ENCODE data around the gene PCMT1. TPM values are rescaled to one million over a fixed set of nuclear protein-coding genes. Genes with fewer than 3 reads are reported as not detected.
"Not testable (repeated sequence)": the region's sequence is repeated elsewhere in the genome, so short reads cannot be mapped to it uniquely, and the experiment has no call there.

Gene PCMT1
- total and polyA plus RNA-seq, 12 donors, result 15.9 to 113 (median 61.4) TPM

DNA sequence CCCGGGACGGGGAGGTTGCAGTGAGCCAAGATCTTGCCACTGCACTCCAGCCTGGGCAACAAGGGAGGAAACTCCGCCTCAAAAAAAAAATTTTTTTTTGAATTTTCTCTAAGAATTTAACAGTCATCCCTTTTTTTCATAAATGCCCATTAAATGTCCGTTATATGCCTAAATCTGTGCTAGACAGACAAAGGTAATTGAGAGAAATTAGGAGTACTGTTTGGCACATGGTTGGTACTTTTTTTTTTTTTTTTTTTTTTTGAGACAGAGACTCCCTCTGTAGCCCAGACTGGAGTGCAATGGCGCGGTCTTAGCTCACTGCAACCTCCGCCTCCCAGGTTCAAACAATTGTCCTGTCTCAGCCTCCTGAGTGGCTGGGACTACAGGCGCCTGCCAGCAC, 1.7 kb downstream of the PCMT1 start:
- 80 to 95% (median 89%) methylated on average over 8 of the region's 8 CpGs for WGBS, 4 donors
- intact Hi-C loops (cut with DNase I), result no loop called here
- Histone ChIP-seq H3K4me3 (no peak overlapping the region), H3K36me3 (replicated peaks in 1 of 2) (no peaks in the 10 kb centered on the region), H3K27me3 (no peaks in the 10 kb centered on the region), H3K27ac (no peak overlapping the region), H3K9me3 (replicated peaks in 1 of 3) (no peaks in the 10 kb centered on the region), H3K4me1 (replicated peaks in 1 of 2) (peaks cover 15 to 24% of the 10 kb centered on the region in 2 donors)
- TF ChIP-seq POLR2A (IDR thresholded peaks at IDR 0.05), result no peak
- TF ChIP-seq, protein P1, sequence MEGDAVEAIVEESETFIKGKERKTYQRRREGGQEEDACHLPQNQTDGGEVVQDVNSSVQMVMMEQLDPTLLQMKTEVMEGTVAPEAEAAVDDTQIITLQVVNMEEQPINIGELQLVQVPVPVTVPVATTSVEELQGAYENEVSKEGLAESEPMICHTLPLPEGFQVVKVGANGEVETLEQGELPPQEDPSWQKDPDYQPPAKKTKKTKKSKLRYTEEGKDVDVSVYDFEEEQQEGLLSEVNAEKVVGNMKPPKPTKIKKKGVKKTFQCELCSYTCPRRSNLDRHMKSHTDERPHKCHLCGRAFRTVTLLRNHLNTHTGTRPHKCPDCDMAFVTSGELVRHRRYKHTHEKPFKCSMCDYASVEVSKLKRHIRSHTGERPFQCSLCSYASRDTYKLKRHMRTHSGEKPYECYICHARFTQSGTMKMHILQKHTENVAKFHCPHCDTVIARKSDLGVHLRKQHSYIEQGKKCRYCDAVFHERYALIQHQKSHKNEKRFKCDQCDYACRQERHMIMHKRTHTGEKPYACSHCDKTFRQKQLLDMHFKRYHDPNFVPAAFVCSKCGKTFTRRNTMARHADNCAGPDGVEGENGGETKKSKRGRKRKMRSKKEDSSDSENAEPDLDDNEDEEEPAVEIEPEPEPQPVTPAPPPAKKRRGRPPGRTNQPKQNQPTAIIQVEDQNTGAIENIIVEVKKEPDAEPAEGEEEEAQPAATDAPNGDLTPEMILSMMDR (IDR thresholded peaks at IDR 0.05), result no peak
- no peak for DNase-seq

DNA sequence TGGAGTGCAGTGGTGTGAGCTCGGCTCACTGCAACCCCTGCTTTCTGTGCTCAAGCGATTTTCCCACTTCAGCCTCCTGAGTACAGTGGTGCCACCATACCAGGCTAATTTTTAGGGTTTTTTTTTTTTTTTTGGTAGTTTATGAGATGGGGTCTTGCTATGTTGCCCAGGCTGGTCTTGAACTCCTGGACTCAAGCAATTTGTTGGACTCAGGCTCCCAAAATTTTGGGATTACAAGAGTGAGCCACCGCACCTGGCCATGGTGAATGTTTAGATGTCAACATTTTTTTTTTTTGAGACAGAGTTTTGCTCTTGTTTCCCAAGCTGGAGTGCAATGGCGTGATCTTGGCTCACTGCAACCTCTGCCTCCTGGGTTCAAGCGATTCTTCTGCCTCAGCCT, 2.4 kb downstream of the PCMT1 start:
- DNase-seq; H3K4me3 ChIP-seq; H3K27me3 ChIP-seq; H3K9me3 ChIP-seq (replicated peaks in 1 of 3); H3K27ac ChIP-seq; H3K36me3 ChIP-seq (replicated peaks in 1 of 2); intact Hi-C loops (cut with DNase I): not testable (repeated sequence)
- H3K4me1 ChIP-seq (replicated peaks in 1 of 2), result peaks cover 9 to 24% of the 10 kb centered on the region in 2 donors
- WGBS, 4 donors, result 94 to 100% (median 97%) methylated on average over 5 of the region's 5 CpGs

DNA sequence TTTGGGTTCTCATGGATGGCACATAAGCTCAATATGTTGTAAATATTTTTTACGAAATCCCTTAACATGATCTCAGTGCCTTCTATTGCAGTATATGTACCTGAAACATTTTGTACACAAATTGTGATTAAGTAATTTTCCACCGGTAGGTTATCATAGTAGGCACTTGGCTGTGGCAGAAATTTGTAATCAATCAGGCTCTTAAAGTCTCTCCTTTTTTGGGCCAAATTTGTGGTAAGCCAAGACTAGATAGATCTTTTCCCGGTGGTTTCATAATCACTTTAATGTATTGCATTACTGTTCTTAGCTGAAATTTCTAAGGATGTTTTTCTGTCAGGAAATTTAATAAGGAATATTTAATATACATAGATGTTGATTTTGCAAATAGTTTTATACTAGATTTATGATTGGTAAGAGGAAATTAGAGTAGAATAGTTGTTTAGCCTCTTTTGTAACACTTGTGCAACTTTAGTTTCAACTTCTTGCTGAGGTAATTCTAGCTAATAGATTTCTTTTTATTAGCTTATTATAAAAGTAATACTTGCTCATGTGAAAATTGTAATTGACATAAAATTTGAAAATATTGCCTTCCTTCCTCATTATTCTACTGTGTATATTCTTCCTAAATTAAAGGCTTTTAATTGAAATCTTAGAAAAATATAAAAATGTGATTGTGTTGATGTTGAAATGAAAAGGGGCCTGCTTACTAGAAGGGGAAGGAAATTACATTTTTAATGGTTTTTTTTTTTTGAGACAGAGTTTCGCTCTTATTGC, 3.2 kb downstream of the PCMT1 start:
- intact Hi-C loops (cut with DNase I), result no loop called here
- WGBS, 4 donors, result 60 to 72% (median 66%) methylated on average over 4 of the region's 4 CpGs
- Histone ChIP-seq H3K27me3 (no peaks in the 10 kb centered on the region), H3K9me3 (replicated peaks in 1 of 3) (no peaks in the 10 kb centered on the region), H3K36me3 (replicated peaks in 1 of 2) (no peaks in the 10 kb centered on the region), H3K4me1 (replicated peaks in 1 of 2) (peaks cover 9 to 24% of the 10 kb centered on the region in 2 donors), H3K4me3 (no peak overlapping the region), H3K27ac (no peak overlapping the region)
- TF ChIP-seq, protein P1 (IDR thresholded peaks at IDR 0.05), result no peak
- TF ChIP-seq POLR2A (IDR thresholded peaks at IDR 0.05), result no peak
- DNase-seq, result no peak

DNA sequence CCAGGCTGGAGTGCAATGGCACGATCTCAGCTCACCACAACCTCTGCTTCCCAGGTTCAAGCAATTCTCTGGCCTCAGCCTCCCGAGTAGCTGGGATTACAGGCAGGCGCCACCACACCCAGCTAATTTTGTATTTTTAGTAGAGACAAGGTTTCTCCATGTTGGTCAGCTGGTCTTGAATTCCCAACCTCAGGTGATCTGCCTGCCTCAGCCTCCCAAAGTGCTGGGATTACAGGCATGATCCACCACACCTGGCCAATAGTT, 3.8 kb downstream of the PCMT1 start:
- DNase-seq; intact Hi-C loops (cut with DNase I); H3K27ac ChIP-seq; H3K4me3 ChIP-seq; H3K9me3 ChIP-seq (replicated peaks in 1 of 3); H3K36me3 ChIP-seq (replicated peaks in 1 of 2); H3K27me3 ChIP-seq: not testable (repeated sequence)
- peaks cover 9 to 24% of the 10 kb centered on the region in 2 donors for H3K4me1 ChIP-seq (replicated peaks in 1 of 2)
- 80 to 88% (median 83%) methylated on average over 3 of the region's 3 CpGs for WGBS, 4 donors

DNA sequence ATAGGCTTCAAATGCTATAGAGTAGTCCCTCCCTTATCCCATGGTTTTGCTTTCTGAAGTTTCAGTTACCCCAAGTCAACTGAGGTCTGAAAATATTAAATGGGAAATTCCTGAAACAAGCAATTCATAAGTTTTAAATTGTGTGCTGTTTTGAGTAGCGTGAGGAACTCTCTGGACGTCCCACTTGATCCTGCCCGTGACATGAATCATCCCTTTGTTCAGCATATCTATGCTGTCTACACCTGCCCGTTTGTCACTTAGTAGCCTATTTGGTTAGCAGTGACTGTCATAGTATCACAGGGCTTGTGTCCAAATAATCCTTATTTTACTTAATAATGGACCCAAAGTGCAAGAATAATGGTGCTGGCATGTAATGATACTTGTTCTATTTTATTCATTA, 5.0 kb downstream of the PCMT1 start:
- DNase-seq, result no peak
- peaks cover 9 to 24% of the 10 kb centered on the region in 2 donors for H3K4me1 ChIP-seq (replicated peaks in 1 of 2)
- 76 to 88% (median 83%) methylated on average over 4 of the region's 4 CpGs for WGBS, 4 donors
- no peaks in the 10 kb centered on the region for H3K27me3 ChIP-seq
- H3K36me3 ChIP-seq (replicated peaks in 1 of 2), result no peaks in the 10 kb centered on the region
- intact Hi-C loops (cut with DNase I), result no loop called here
- no peaks in the 10 kb centered on the region for H3K9me3 ChIP-seq (replicated peaks in 1 of 3)
- no peak for TF ChIP-seq POLR2A (IDR thresholded peaks at IDR 0.05)
- TF ChIP-seq, protein P1 (IDR thresholded peaks at IDR 0.05), result no peak
- no peak overlapping the region for H3K27ac ChIP-seq
- H3K4me3 ChIP-seq, result no peak overlapping the region

Data from adrenal gland (tissue), 12 donors.